WTC11 (cell line): Measurements from ENCODE around the gene KDM1A.

Experiments
- SOX15 ChIP-seq: fragments of 250-450 bp; sonication (Bioruptor Pico); IDR thresholded peaks from 2 replicates; pipeline ENCODE4 v1.9.0; 2021; ENCODE audit warnings: mild to moderate bottlenecking
- TF ChIP-seq, protein P1 (sequence below): sonication (generic); formaldehyde crosslinking; IDR thresholded peaks from 2 replicates; pipeline ENCODE4 v1.8.0; 2022; ENCODE audit warnings: mild to moderate bottlenecking, missing genetic modification reagents

DNA sequence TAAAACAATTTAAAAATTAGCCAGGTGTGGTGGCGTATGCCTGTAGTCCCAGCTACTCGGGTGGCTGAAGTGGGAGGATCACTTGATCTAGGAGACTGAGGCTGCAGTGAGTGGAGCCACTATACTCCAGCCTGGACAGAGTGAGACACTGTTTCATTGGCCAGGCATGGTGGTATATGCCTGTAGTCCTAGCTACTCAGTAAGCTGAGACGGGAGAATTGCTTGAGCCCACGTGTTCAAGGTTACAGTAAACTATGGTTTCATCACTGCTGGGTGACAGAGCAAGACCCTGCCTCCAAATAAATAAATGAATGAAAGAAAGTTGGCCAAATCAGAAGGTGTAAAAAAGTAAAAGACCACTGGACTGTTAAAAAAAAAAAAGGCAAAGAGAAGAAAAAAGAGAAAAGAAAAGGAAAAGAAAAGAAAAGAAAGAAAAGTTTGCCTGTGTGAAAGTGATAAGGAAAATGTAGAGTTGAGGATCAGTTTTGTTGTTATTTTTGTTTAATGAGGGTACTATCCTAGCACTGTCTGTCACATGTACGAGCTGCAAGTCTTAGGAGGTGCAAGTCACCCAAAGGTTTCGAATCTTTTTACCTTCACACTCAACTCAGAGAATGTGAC lies 97.1 kb downstream of the KDM1A start:
- no peak for TF ChIP-seq SOX15
- TF ChIP-seq, protein P1, sequence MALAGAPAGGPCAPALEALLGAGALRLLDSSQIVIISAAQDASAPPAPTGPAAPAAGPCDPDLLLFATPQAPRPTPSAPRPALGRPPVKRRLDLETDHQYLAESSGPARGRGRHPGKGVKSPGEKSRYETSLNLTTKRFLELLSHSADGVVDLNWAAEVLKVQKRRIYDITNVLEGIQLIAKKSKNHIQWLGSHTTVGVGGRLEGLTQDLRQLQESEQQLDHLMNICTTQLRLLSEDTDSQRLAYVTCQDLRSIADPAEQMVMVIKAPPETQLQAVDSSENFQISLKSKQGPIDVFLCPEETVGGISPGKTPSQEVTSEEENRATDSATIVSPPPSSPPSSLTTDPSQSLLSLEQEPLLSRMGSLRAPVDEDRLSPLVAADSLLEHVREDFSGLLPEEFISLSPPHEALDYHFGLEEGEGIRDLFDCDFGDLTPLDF, result no peak
